Heart right ventricle (tissue), 16 donors: ENCODE data around the gene QRICH2. TPM values are rescaled to one million over a fixed set of nuclear protein-coding genes. Genes with fewer than 3 reads are reported as not detected.
"Not testable (repeated sequence)": the region's sequence is repeated elsewhere in the genome, so short reads cannot be mapped to it uniquely, and the experiment has no call there.

Source experiments
- ATAC-seq, 8 donors: fragments of 200-7000 bp; cut with Tn5 transposase; one replicate each; pipeline ENCODE4 v1.9.1; 2020; ENCODE audit warnings: mild to moderate bottlenecking in 8 of 8, moderate library complexity in 8 of 8, moderate number of reproducible peaks in 1 of 8
- DNase-seq, 2 donors: peaks; one replicate each; pipeline ENCODE4 v3.0.0-alpha.2; 2020
- H3K27ac ChIP-seq, 10 donors: fragments of 200-600 bp; sonication (generic) in 2 of 10; one replicate each; pipeline versions ENCODE4 v1.5.0 to v1.8.0; 2020 to 2022; ENCODE audit warnings: mild to moderate bottlenecking in 3 of 10
- H3K27me3 ChIP-seq, 7 donors: fragments of 200-600 bp; one replicate each; pipeline ENCODE4 v1.8.0; 2021 to 2022; ENCODE audit warnings: mild to moderate bottlenecking in 2 of 7
- H3K36me3 ChIP-seq, 9 donors: fragments of 200-600 bp; sonication (generic) in 1 of 9; one replicate each; pipeline versions ENCODE4 v1.5.0 to v1.8.0; 2020 to 2022; ENCODE audit warnings: mild to moderate bottlenecking in 2 of 9
- H3K4me1 ChIP-seq, 9 donors: fragments of 200-600 bp; sonication (generic) in 1 of 9; one replicate each; pipeline versions ENCODE4 v1.5.0 to v1.8.0; 2020 to 2022; ENCODE audit warnings: mild to moderate bottlenecking in 4 of 9
- H3K4me3 ChIP-seq, 10 donors: fragments of 200-600 bp; sonication (generic) in 2 of 10; one replicate each; pipeline versions ENCODE4 v1.5.0 to v1.8.0; 2020 to 2022; ENCODE audit warnings: mild to moderate bottlenecking in 7 of 10, moderate library complexity in 2 of 10
- H3K9me3 ChIP-seq, 11 donors: fragments of 200-600 bp in 10 of 11; sonication (generic) in 2 of 11; one replicate each; pipeline versions ENCODE4 v1.5.0 to v1.8.0; 2013 to 2022; ENCODE audit warnings: mild to moderate bottlenecking in 2 of 11, control low read depth in 1 of 11, moderate library complexity in 1 of 11
- CTCF ChIP-seq, 9 donors: fragments of 200-600 bp; sonication (generic) in 2 of 9; IDR thresholded peaks; one replicate each; pipeline versions ENCODE4 v1.5.0 to v1.8.0; 2021 to 2022; ENCODE audit warnings: antibody characterized with exemption in 9 of 9, mild to moderate bottlenecking in 5 of 9, moderate library complexity in 1 of 9
- WGBS, 2 donors: extraction: QIAGEN DNeasy Blood & Tissue Kit; methylation state at CpG; one replicate each; pipeline ENCODE4 v1.1.7; 2013; ENCODE audit warnings: inconsistent platforms in 1 of 2; 5-methylcytosine and 5-hydroxymethylcytosine counted together
- intact Hi-C, 10 donors: fragments of 100-400 bp; cut with DNase I; formaldehyde crosslinking; loops; one replicate each; pipeline versions ENCODE4 v1.11.1 to v1.14.2; 2022
- polyA plus RNA-seq, 2 donors: library from polyadenylated mRNA; stranded (reverse); fragments of 200-250 nt; gene quantifications; one replicate each; pipeline ENCODE4 v1.2.3, GENCODE V29; 2013
- total RNA-seq, 10 donors: library from RNA; stranded (reverse); fragmentation: NEBNext Ultra II Directional in 3 of 10; extraction: Animal tissue kit (Norgen Biotek cat#: 25700) in 3 of 10; gene quantifications; one replicate each; pipeline versions ENCODE4 v1.2.1 to v1.2.4, GENCODE V29; 2021 to 2023
- donor health status: Arrhythmogenic right ventricular cardiomyopathy.
- donor health status: ischemic (EF 13 %, LVEDD 7.1; RV severe dilation, severe dysfunction).
- donor health status: healthy with polysubstance abuse.
- donor health status: DM: no; HTN: yes; CAD: no.
- donor health status: DM: no; HTN: no; CAD: no.
- donor health status: ischemic (EF 25% LVEDD 6.9; RV normal size, moderate dysfunction).
- donor health status: ischemic (EF 25% LVEDD 5.7; RV mildly dilated, moderate dysfunction).
- donor health status: healthy.
- donor health status: DM: yes; HTN: yes; CAD: no.
- donor health status: Ischemic cardiomyopathy.
- donor health status: ischemic (EF 35%, LVEDD 5.7; RV mildly dilated, moderate dysfunction).
- donor health status: nonischemic (EF 11% LVEDD 7.7; RV severe dilation, severe dysfunction).
- donor health status: DM: yes; HTN: yes; CAD: no.
- donor health status: PGD.
- donor health status: ischemic (EF 29% LVEDD 5.4; RV normal size, mild dysfunction).
- donor health status: nonischemic (EF 23%, LVEDD 6.1; RV moderate dilation, normal function).

Gene QRICH2
- total and polyA plus RNA-seq, 12 donors = 0.98 to 8.9 (median 2.0) TPM

DNA sequence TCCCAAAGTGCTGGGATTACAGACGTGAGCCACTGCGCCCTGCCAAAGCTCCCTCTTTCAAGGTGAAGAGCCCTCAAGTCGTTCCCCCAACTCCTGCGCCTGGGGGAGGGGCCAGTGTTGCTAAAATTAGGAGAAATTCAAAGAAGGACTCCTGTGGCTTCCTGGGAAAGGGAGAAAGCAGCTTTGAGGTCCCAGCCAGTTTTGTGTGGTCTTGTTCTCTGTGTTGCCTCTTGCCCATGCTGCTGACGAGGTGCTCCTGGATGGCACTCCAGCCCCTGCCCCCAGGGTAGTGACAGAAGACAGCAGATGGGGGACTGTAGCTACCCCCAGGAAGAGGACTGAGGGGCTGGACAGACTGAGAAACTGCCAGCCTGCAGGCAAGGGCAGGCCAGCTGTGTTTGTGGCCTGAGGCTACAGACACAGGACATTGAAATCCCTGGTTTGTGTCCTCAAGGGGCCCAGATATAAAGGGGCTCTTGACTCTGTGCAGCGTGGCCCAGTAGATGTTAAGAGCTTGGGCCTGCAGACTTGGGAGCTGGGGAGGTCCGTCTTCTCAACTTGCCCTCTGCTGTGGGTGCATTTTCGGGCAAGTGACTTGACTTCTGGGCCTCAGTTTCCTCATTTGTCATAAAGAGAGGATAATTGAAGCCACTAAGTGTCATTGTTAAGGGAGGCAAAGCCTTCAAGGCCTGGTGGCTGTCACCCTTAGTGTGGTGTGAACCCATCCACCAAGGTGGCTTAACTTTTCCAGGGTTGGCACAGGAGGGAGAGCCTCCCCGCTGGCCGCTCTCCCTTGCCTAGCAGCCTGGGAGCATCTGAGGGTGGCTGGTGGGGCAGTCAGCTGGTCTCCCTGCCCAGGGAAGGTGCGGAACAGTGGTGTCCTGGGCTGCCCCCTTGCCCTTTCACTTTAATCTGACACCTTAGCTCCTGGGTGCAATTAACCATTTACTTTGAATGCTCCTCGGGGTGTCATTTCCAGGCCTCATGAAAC is 38.8 kb downstream of the QRICH2 start:
- no peaks in the 10 kb centered on the region for H3K27me3 ChIP-seq
- WGBS, 2 donors = 50 to 62% methylated on average over 12 of the region's 12 CpGs
- peaks cover 0 to 38% (median 0%) of the 10 kb centered on the region in 9 donors for H3K36me3 ChIP-seq
- TF ChIP-seq CTCF (IDR thresholded peaks at IDR 0.05) = no peak
- DNase-seq (peak in 1 of 2 donors; percentile 49), ATAC-seq (no peak)
- peaks cover 36 to 77% (median 71%) of the 10 kb centered on the region in 9 donors for H3K4me1 ChIP-seq
- intact Hi-C loops = loop anchor here in 3 of 10 donors (5.0 to 10.0 kb wide), 3 partner anchors 72 to 487 kb away; partner anchors contain the start of genes MRPL38 (in 1 of the 3) and UNK (in 1 of the 3)
- H3K9me3 ChIP-seq = no peaks in the 10 kb centered on the region
- H3K27ac ChIP-seq = peak overlapping the region in 8 of 10 donors; percentile 67 to 98 (median 96)
- H3K4me3 ChIP-seq = peak overlapping the region in 1 of 10 donors; percentile 95

DNA sequence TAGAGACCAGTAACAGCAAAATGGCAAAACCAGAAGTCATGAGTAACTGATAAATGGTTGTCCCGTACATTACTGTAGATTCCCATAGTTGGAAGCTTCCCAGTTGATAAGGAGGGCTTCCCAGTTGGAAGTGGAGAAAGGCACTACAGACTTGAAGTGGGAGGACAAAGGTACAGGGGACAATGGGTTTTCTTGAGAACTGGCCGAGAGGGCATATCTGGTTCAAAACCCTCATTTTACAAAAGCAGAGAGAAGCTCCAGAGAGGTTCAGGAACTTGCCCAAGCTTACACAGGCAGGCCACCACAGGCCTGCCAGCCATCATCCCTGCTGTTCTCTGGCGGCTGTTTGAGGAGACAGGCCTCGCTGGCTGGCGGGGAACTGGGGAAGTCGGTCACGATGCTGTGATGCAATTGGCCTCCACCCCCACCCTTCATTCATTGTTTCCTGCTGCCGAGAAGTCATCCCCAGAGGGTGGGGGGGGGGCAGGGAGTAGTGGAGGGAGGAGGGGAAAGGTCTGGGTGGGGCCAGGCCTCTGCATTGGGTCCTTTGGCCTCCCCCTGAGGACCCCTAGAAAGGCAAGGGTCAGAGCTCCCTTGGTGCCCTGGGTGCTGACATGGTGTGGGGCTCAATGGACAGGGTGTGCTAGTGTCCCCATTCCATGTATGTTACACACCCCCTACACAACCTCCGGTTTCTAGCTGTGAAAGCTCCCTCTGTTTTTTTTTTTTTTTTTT is 39.9 kb downstream of the QRICH2 start:
- Histone ChIP-seq H3K27me3 (no peaks in the 10 kb centered on the region), H3K27ac (peak overlapping the region; percentile 18 to 98 (median 94)), H3K4me1 (peaks cover 36 to 83% (median 75%) of the 10 kb centered on the region in 9 donors), H3K4me3 (peak overlapping the region in 5 of 10 donors; percentile 4 to 95 (median 11)), H3K36me3 (peaks cover 0 to 38% (median 0%) of the 10 kb centered on the region in 9 donors), H3K9me3 (no peaks in the 10 kb centered on the region)
- intact Hi-C loops = loop anchor here in 3 of 10 donors (5.0 to 10.0 kb wide), 3 partner anchors 71 to 486 kb away; partner anchors contain the start of genes MRPL38 (in 1 of the 3) and UNK (in 1 of the 3)
- WGBS, 2 donors = 15 to 16% methylated on average over 8 to 9 of the region's 9 CpGs
- DNase-seq = peak; percentile 78 to 82
- ATAC-seq = peak in 6 of 8 donors; percentile 9 to 43 (median 19)
- no peak for TF ChIP-seq CTCF (IDR thresholded peaks at IDR 0.05)

DNA sequence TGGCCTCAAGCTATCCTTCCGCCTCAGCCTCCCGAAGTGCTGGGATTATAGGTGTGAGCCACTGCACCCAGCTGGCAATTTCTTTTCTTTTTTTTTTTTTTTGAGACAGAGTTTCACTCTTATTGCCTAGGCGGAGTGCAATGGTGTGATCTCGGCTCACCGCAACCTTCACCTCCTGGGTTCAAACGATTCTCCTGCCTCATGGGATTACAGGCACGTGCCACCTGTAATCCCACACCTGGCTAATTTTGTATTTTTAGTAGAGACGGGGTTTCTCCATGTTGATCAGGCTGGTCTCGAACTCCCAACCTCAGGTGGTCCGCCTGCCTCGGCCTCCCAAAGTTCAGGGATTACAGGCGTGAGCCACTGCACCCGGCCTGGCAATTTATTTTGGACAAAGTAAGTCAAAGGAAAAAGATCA is 40.5 kb downstream of the QRICH2 start:
- not testable (repeated sequence) for H3K9me3 ChIP-seq, DNase-seq, ATAC-seq, H3K27me3 ChIP-seq
- 87 to 89% methylated on average over 13 of the region's 13 CpGs for WGBS, 2 donors
- Histone ChIP-seq H3K27ac (peak overlapping the region in 9 of 10 donors; percentile 49 to 98 (median 95)), H3K36me3 (peaks cover 0 to 38% (median 0%) of the 10 kb centered on the region in 9 donors), H3K4me3 (peak overlapping the region in 6 of 10 donors; percentile 72 to 98 (median 94)), H3K4me1 (peaks cover 36 to 84% (median 74%) of the 10 kb centered on the region in 9 donors)
- intact Hi-C loops = loop anchor here in 3 of 10 donors (5.0 to 10.0 kb wide), 3 partner anchors 70 to 485 kb away; partner anchors contain the start of genes MRPL38 (in 1 of the 3) and UNK (in 1 of the 3)

DNA sequence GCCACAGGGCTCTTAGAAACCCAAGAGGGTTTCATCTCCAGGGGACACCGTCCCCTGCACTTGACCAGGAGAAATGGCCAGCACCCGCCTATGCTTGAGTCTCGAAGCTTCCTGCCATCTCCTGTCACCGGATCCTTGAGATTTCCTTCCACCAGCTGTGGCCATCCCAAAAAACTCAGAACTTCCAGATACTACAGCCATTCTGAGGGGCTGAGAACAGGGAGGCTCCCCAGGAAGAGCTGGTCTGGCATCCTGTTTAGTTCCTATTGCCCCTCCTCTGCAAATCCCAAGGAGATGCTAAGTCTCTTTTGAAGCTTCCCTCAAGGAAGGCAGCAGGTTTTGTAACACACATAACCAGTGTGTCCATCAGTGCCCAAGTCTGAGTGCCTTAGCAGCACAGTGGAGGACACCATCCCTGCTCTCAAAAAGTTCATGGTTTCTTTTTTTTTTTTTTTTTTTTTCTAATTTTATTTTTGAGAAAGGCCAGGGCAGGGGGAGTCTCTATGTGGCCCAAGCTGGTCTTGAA is 41.0 kb downstream of the QRICH2 start:
- Histone ChIP-seq H3K27ac (peak overlapping the region in 9 of 10 donors; percentile 89 to 98 (median 95)), H3K27me3 (no peaks in the 10 kb centered on the region), H3K36me3 (peaks cover 0 to 38% (median 0%) of the 10 kb centered on the region in 9 donors), H3K4me3 (peak overlapping the region in 8 of 10 donors; percentile 72 to 98 (median 96)), H3K9me3 (no peaks in the 10 kb centered on the region), H3K4me1 (peaks cover 34 to 84% (median 74%) of the 10 kb centered on the region in 9 donors)
- WGBS, 2 donors = 49 to 62% methylated on average over 4 of the region's 4 CpGs
- intact Hi-C loops = loop anchor here in 3 of 10 donors (5.0 to 10.0 kb wide), 3 partner anchors 70 to 485 kb away; partner anchors contain the start of genes MRPL38 (in 1 of the 3) and UNK (in 1 of the 3)
- ATAC-seq = no peak
- TF ChIP-seq CTCF (IDR thresholded peaks at IDR 0.05) = no peak
- DNase-seq = no peak
